HepG2 (cell line): ENCODE measurements around the gene LILRB5. TPM values are rescaled to one million over a fixed set of nuclear protein-coding genes. Genes with fewer than 3 reads are reported as not detected.

Experiments used
- BCL6 ChIP-seq: IDR thresholded peaks from 2 replicates; pipeline ENCODE4 v1.6.1; 2016; ENCODE audit warnings: missing genetic modification reagents, missing compliant biosample characterization
- BORCS8-MEF2B ChIP-seq: sonication (generic); formaldehyde crosslinking; IDR thresholded peaks from 2 replicates; pipeline ENCODE4 v1.8.0; 2022; ENCODE audit warnings: mild to moderate bottlenecking, missing genetic modification reagents
- CBX1 ChIP-seq: IDR thresholded peaks from one replicate; pipeline ENCODE4 v1.6.1; 2016; ENCODE audit warnings: antibody characterized with exemption, low read depth
- CEBPG ChIP-seq: IDR thresholded peaks from 2 replicates; pipeline ENCODE4 v1.6.1; 2016
- FOXA1 ChIP-seq, 2 experiments: fragments of 450-650 bp in 1 of 2; sonication (generic) in 1 of 2; formaldehyde crosslinking in 1 of 2; IDR thresholded peaks; 2 replicates each; pipeline versions ENCODE4 v1.4.0 to v1.6.1; 2016 to 2020; ENCODE audit warnings: missing genetic modification reagents in 1 of 2
- HNF4G ChIP-seq, 2 experiments: sonication (generic) in 1 of 2; formaldehyde crosslinking in 1 of 2; IDR thresholded peaks; 2 replicates each; pipeline versions ENCODE4 v1.4.0 to v1.6.1; 2011 to 2020; ENCODE audit warnings: borderline replicate concordance in 2 of 2, low read depth in 2 of 2, mild to moderate bottlenecking in 2 of 2, low read length in 1 of 2, missing genetic modification reagents in 1 of 2, moderate library complexity in 1 of 2
- IKZF4 ChIP-seq: sonication (generic); formaldehyde crosslinking; IDR thresholded peaks from 2 replicates; pipeline ENCODE4 v1.5.1; 2020; ENCODE audit warnings: borderline replicate concordance, mild to moderate bottlenecking, low read depth, missing genetic modification reagents; ENCODE audit errors: not compliant biosample characterization
- KLF9 ChIP-seq: IDR thresholded peaks from 2 replicates; pipeline ENCODE4 v1.6.1; 2016; ENCODE audit warnings: low read depth
- KMT2B ChIP-seq: IDR thresholded peaks from 2 replicates; pipeline ENCODE4 v1.6.1; 2016; ENCODE audit warnings: missing genetic modification reagents, missing compliant biosample characterization
- MAZ ChIP-seq, 2 experiments: sonication (generic) in 1 of 2; formaldehyde crosslinking in 1 of 2; IDR thresholded peaks; 2 replicates each; pipeline versions ENCODE4 v1.5.0 to v1.6.1; 2012 to 2020; ENCODE audit warnings: low read depth in 2 of 2, mild to moderate bottlenecking in 2 of 2, borderline replicate concordance in 1 of 2, improper control_type of control experiment in 1 of 2, low read length in 1 of 2, missing genetic modification reagents in 1 of 2, moderate library complexity in 1 of 2
- MBNL3 ChIP-seq: fragments of 250-450 bp; sonication (Bioruptor Pico); conservative IDR thresholded peaks from 2 replicates; pipeline ENCODE4 v1.8.0; 2022; ENCODE audit warnings: mild to moderate bottlenecking, inconsistent platforms
- RBAK ChIP-seq: sonication (generic); formaldehyde crosslinking; IDR thresholded peaks from 2 replicates; pipeline ENCODE4 v1.5.1; 2020; ENCODE audit warnings: mild to moderate bottlenecking, missing genetic modification reagents
- SOX13 ChIP-seq, 3 experiments: fragments of 450-650 bp in 1 of 3; sonication (generic) in 1 of 3; formaldehyde crosslinking in 1 of 3; IDR thresholded peaks in 2 of 3; conservative IDR thresholded peaks in 1 of 3; 2 replicates each; pipeline versions ENCODE4 v1.5.0 to v1.6.1; 2016 to 2020; ENCODE audit warnings: antibody characterized with exemption in 1 of 3, mild to moderate bottlenecking in 1 of 3, missing compliant biosample characterization in 1 of 3, missing genetic modification reagents in 1 of 3, moderate library complexity in 1 of 3
- ZBTB42 ChIP-seq: sonication (generic); formaldehyde crosslinking; IDR thresholded peaks from 2 replicates; pipeline ENCODE4 v1.5.0; 2020; ENCODE audit warnings: mild to moderate bottlenecking, missing genetic modification reagents
- ZFP82 ChIP-seq: sonication (generic); formaldehyde crosslinking; IDR thresholded peaks from 2 replicates; pipeline ENCODE4 v1.5.1; 2020; ENCODE audit warnings: mild to moderate bottlenecking, missing genetic modification reagents, borderline replicate concordance
- ZKSCAN1 ChIP-seq: fragments of 150-350 bp; IDR thresholded peaks from 2 replicates; pipeline ENCODE4 v1.6.1; 2014; ENCODE audit warnings: low read length
- ZNF317 ChIP-seq: sonication (generic); formaldehyde crosslinking; IDR thresholded peaks from 2 replicates; pipeline ENCODE4 v1.5.0; 2020; ENCODE audit warnings: mild to moderate bottlenecking, missing genetic modification reagents
- ZNF333 ChIP-seq: sonication (generic); formaldehyde crosslinking; IDR thresholded peaks from 2 replicates; pipeline ENCODE4 v1.4.0; 2020; ENCODE audit warnings: mild to moderate bottlenecking, missing genetic modification reagents, borderline replicate concordance
- ZNF546 ChIP-seq: sonication (generic); formaldehyde crosslinking; conservative IDR thresholded peaks from 2 replicates; pipeline ENCODE4 v1.8.1; 2023; ENCODE audit warnings: mild to moderate bottlenecking, missing genetic modification reagents
- ZNF773 ChIP-seq: sonication (generic); formaldehyde crosslinking; IDR thresholded peaks from 2 replicates; pipeline ENCODE4 v1.4.0; 2020; ENCODE audit warnings: missing genetic modification reagents, borderline replicate concordance
- ZNF775 ChIP-seq: sonication (generic); formaldehyde crosslinking; IDR thresholded peaks from 2 replicates; pipeline ENCODE4 v1.4.0; 2020; ENCODE audit warnings: missing genetic modification reagents, mild to moderate bottlenecking, moderate library complexity, borderline replicate concordance
- polyA plus RNA-seq, 8 experiments: library from polyadenylated mRNA; depleted of rRNA in 3 of 8; stranded (reverse) in 7 of 8; unstranded in 1 of 8; fragments of >200 nt; fragmentation: Illumina TruSeq in 4 of 8; extraction: Trizol in 4 of 8; gene quantifications; 2 replicates each; pipeline versions ENCODE4 v1.2.1 to v1.2.3, GENCODE V29; 2011 to 2016; ENCODE audit warnings: low read depth in 4 of 8, missing spikeins in 1 of 8, mixed read lengths in 1 of 8; ENCODE audit not compliant: insufficient read depth in 1 of 8
- total RNA-seq, 5 experiments: library from RNA; depleted of rRNA; stranded (reverse); fragments of >200 nt; fragmentation: Illumina TruSeq; extraction: Trizol; gene quantifications; 2 replicates each; pipeline ENCODE4 v1.2.3, GENCODE V29; 2016; ENCODE audit warnings: low read depth in 1 of 5
- TF ChIP-seq, protein P1 (sequence below): sonication (generic); formaldehyde crosslinking; conservative IDR thresholded peaks from 2 replicates; pipeline ENCODE4 v1.8.0; 2022; ENCODE audit warnings: low read depth, missing genetic modification reagents
- TF ChIP-seq, protein P2 (sequence below): sonication (generic); formaldehyde crosslinking; IDR thresholded peaks from 2 replicates; pipeline ENCODE4 v1.9.0; 2021; ENCODE audit warnings: missing genetic modification reagents, mild to moderate bottlenecking, borderline replicate concordance
- TF ChIP-seq, protein P3 (sequence below): sonication (generic); formaldehyde crosslinking; IDR thresholded peaks from 2 replicates; pipeline ENCODE4 v1.4.0; 2020; ENCODE audit warnings: missing genetic modification reagents

The LILRB5 gene
- total and polyA plus RNA-seq, 2 of the 13 experiments (the other 11 are each of a cell fraction or from before 2014, with no cell fraction given): not detected

DNA sequence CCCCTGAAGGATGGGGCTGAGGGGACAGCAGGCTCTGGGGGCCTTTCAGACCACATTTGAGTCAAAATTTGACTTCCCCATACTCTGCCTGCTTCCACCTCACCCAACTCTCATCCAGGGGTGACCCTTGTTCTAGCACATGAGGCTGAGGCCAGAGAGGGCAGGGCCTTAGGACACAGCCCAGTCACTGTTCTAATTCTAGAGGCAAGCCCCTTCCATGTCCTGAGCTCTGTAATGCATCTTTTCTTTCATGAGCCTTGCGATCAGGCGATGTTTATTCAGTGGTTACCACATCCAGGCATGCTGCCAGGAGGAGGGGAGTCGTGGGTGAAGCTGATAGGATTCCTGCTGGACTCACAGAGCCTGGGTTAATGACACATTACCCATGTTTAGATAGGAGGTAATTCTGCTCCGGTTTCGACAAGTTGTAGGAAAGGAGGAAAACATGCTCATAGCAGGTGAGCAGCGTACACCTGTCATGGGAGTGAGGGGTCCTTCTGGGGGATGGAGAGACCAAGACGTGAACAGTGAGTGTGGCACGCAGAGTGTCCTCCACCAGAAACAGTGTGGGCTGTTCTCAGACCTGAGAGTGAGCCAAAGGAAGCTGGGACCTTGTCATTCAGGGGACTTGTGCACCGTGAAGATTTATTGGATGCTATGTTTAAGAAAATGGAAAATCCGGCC lies 47.1 kb downstream of the LILRB5 start (continued):
- TF ChIP-seq, protein P1, sequence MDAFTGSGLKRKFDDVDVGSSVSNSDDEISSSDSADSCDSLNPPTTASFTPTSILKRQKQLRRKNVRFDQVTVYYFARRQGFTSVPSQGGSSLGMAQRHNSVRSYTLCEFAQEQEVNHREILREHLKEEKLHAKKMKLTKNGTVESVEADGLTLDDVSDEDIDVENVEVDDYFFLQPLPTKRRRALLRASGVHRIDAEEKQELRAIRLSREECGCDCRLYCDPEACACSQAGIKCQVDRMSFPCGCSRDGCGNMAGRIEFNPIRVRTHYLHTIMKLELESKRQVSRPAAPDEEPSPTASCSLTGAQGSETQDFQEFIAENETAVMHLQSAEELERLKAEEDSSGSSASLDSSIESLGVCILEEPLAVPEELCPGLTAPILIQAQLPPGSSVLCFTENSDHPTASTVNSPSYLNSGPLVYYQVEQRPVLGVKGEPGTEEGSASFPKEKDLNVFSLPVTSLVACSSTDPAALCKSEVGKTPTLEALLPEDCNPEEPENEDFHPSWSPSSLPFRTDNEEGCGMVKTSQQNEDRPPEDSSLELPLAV (CRISPR knock-in tag): no peak
- TF ChIP-seq ZFP82 (CRISPR knock-in tag) (no peak), ZNF775 (CRISPR knock-in tag) (no peak), CEBPG (CRISPR knock-in tag) (peak; percentile 90), KLF9 (CRISPR knock-in tag) (no peak), SOX13 (IDR thresholded peaks at IDR 0.05) (no peak), SOX13 (CRISPR knock-in tag; conservative IDR thresholded peaks at IDR 0.05 in 1 of 2, IDR thresholded peaks at IDR 0.05 in 1 of 2) (peak in 1 of 2 experiments; percentile 86; a peak in 2 of 4 replicates), ZNF333 (CRISPR knock-in tag) (no peak), ZKSCAN1 (no peak), MBNL3 (no peak), BCL6 (CRISPR knock-in tag) (peak; percentile 95), MAZ (IDR thresholded peaks at IDR 0.05; ENCODE audit: borderline replicate concordance, low read depth, low read length) (no peak; the same call in 1 of the 2 replicates), MAZ (CRISPR knock-in tag; IDR thresholded peaks at IDR 0.05; ENCODE audit: low read depth) (no peak), ZNF773 (CRISPR knock-in tag) (no peak), RBAK (CRISPR knock-in tag) (no peak), CBX1 (no peak), BORCS8-MEF2B (CRISPR knock-in tag) (no peak), KMT2B (CRISPR knock-in tag) (no peak), ZNF317 (CRISPR knock-in tag) (no peak), FOXA1 (IDR thresholded peaks at IDR 0.05) (no peak), FOXA1 (CRISPR knock-in tag; IDR thresholded peaks at IDR 0.05) (peak; percentile 98), ZNF546 (CRISPR knock-in tag) (no peak), IKZF4 (no peak), ZBTB42 (CRISPR knock-in tag) (no peak), HNF4G (IDR thresholded peaks at IDR 0.05; ENCODE audit: borderline replicate concordance, low read depth, low read length) (peak; percentile 21; the same call in 1 of the 2 replicates), HNF4G (CRISPR knock-in tag; IDR thresholded peaks at IDR 0.05; ENCODE audit: borderline replicate concordance, low read depth) (no peak)
- TF ChIP-seq, protein P2, sequence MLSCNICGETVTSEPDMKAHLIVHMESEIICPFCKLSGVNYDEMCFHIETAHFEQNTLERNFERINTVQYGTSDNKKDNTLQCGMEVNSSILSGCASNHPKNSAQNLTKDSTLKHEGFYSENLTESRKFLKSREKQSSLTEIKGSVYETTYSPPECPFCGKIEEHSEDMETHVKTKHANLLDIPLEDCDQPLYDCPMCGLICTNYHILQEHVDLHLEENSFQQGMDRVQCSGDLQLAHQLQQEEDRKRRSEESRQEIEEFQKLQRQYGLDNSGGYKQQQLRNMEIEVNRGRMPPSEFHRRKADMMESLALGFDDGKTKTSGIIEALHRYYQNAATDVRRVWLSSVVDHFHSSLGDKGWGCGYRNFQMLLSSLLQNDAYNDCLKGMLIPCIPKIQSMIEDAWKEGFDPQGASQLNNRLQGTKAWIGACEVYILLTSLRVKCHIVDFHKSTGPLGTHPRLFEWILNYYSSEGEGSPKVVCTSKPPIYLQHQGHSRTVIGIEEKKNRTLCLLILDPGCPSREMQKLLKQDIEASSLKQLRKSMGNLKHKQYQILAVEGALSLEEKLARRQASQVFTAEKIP (CRISPR knock-in tag): no peak
- TF ChIP-seq, protein P3, sequence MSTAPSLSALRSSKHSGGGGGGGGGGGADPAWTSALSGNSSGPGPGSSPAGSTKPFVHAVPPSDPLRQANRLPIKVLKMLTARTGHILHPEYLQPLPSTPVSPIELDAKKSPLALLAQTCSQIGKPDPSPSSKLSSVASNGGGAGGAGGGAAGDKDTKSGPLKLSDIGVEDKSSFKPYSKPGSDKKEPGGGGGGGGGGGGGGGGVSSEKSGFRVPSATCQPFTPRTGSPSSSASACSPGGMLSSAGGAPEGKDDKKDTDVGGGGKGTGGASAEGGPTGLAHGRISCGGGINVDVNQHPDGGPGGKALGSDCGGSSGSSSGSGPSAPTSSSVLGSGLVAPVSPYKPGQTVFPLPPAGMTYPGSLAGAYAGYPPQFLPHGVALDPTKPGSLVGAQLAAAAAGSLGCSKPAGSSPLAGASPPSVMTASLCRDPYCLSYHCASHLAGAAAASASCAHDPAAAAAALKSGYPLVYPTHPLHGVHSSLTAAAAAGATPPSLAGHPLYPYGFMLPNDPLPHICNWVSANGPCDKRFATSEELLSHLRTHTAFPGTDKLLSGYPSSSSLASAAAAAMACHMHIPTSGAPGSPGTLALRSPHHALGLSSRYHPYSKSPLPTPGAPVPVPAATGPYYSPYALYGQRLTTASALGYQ (CRISPR knock-in tag): peak; percentile 18; the same call in 1 of the 2 replicates
